ENCODE measurements around the gene EEFSEC. TPM values are rescaled to one million over a fixed set of nuclear protein-coding genes. Genes with fewer than 3 reads are reported as not detected.

EEFSEC gene
- polyA plus RNA-seq, 1 donor from 2014 or later: 4.6 TPM

DNA sequence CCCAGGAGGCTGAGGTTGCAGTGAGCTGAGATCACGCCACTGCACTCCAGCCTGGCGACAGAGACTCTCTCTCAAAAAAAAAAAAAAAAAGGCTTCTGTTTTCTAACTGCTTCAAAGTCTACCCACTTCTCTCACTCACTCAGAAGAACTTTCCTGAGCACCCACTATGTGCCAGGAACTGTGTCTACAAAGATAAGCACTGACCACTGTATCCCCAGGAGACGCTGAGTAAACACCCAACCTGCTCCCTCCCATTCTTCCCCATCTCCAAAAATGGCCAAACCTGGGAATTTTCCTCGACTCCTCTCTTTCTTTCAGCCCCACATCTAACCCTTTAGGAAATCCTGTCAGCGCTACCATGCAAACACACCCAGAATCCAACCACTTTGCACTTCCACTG is 42.1 kb upstream of the EEFSEC start:
- no peak overlapping the region for H2AFZ ChIP-seq (ENCODE audit: low read depth, low read length)
- no peak overlapping the region for H3K9ac ChIP-seq (ENCODE audit: low read length)
- H3K79me2 ChIP-seq (replicated peaks; ENCODE audit: insufficient read depth, low read length): no peaks in the 10 kb centered on the region
- H3K4me2 ChIP-seq (ENCODE audit: low read length): no peak overlapping the region
- no peaks in the 10 kb centered on the region for H4K20me1 ChIP-seq (ENCODE audit: insufficient read depth)
- no peaks in the 10 kb centered on the region for H3F3A ChIP-seq (ENCODE audit: insufficient read depth, low read length, poor library complexity, severe bottlenecking)
- TF ChIP-seq POLR2AphosphoS5 (IDR thresholded peaks at IDR 0.05): no peak
- TF ChIP-seq, protein P1, sequence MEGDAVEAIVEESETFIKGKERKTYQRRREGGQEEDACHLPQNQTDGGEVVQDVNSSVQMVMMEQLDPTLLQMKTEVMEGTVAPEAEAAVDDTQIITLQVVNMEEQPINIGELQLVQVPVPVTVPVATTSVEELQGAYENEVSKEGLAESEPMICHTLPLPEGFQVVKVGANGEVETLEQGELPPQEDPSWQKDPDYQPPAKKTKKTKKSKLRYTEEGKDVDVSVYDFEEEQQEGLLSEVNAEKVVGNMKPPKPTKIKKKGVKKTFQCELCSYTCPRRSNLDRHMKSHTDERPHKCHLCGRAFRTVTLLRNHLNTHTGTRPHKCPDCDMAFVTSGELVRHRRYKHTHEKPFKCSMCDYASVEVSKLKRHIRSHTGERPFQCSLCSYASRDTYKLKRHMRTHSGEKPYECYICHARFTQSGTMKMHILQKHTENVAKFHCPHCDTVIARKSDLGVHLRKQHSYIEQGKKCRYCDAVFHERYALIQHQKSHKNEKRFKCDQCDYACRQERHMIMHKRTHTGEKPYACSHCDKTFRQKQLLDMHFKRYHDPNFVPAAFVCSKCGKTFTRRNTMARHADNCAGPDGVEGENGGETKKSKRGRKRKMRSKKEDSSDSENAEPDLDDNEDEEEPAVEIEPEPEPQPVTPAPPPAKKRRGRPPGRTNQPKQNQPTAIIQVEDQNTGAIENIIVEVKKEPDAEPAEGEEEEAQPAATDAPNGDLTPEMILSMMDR (IDR thresholded peaks at IDR 0.05; ENCODE audit: poor library complexity, severe bottlenecking): no peak
- TF ChIP-seq EP300 (conservative IDR thresholded peaks at IDR 0.05; ENCODE audit: poor library complexity, severe bottlenecking): no peak
- TF ChIP-seq SMC3 (conservative IDR thresholded peaks at IDR 0.05; ENCODE audit: poor library complexity): no peak
- no peak for TF ChIP-seq RAD21 (conservative IDR thresholded peaks at IDR 0.05)
- no peak for TF ChIP-seq TAF1 (IDR thresholded peaks at IDR 0.05; ENCODE audit: low read depth)
- TF ChIP-seq EZH2 (IDR thresholded peaks at IDR 0.05; ENCODE audit: borderline replicate concordance, insufficient read depth, low read length, poor library complexity, severe bottlenecking): no peak
- no peak for TF ChIP-seq MXI1 (conservative IDR thresholded peaks at IDR 0.05; ENCODE audit: poor library complexity, severe bottlenecking)
- TF ChIP-seq REST (IDR thresholded peaks at IDR 0.05; ENCODE audit: borderline replicate concordance): no peak
- H3K27ac ChIP-seq (ENCODE audit: low read length): no peak overlapping the region
- H3K4me3 ChIP-seq (ENCODE audit: low read length): no peak overlapping the region
- H3K27me3 ChIP-seq (ENCODE audit: insufficient read depth, low read depth, low read length): no peaks in the 10 kb centered on the region
- no peaks in the 10 kb centered on the region for H3K36me3 ChIP-seq (ENCODE audit: insufficient read depth, low read length)
- no peaks in the 10 kb centered on the region for H3K9me2 ChIP-seq (ENCODE audit: insufficient read depth, low read length)
- no peaks in the 10 kb centered on the region for H3K9me3 ChIP-seq (ENCODE audit: low read length)

DNA sequence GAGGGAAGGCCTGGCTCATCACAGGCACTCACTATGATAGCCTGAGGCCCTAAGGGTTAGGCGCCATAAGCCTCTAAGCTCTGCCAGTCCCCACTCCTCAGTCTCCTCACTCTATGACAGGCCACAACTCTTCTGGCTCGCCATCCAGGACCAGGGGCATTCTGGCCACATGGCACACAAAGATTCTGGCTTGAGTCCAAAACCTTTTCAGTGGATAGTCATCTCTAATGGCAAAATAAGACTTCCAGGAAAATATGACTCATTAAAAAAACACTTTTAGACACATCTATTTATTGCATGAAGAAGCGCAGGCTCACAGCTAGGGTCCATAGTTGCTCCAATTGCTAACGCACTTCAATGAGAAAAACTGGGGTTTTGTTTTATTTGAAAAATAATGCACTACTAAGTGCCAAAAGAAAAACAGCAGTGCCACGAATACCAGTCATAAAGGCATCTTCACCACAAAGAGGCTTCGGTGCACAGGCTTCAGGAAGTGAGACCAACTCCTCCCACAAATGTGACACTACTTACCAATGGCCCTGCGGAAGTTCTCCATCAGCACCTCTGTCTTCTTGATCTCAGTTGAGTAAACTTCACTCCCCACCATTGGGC is 40.8 kb upstream of the EEFSEC start:
- Histone ChIP-seq H3F3A (ENCODE audit: insufficient read depth, low read length, poor library complexity, severe bottlenecking) (no peaks in the 10 kb centered on the region), H3K36me3 (ENCODE audit: insufficient read depth, low read length) (no peaks in the 10 kb centered on the region), H3K27ac (ENCODE audit: low read length) (no peak overlapping the region), H3K79me2 (replicated peaks; ENCODE audit: insufficient read depth, low read length) (no peaks in the 10 kb centered on the region), H2AFZ (ENCODE audit: low read depth, low read length) (no peak overlapping the region), H4K20me1 (ENCODE audit: insufficient read depth) (no peaks in the 10 kb centered on the region), H3K9ac (ENCODE audit: low read length) (no peak overlapping the region), H3K9me2 (ENCODE audit: insufficient read depth, low read length) (no peaks in the 10 kb centered on the region), H3K9me3 (ENCODE audit: low read length) (no peaks in the 10 kb centered on the region), H3K4me3 (ENCODE audit: low read length) (no peak overlapping the region), H3K4me2 (ENCODE audit: low read length) (no peak overlapping the region), H3K27me3 (ENCODE audit: insufficient read depth, low read depth, low read length) (no peaks in the 10 kb centered on the region)
- TF ChIP-seq SMC3 (conservative IDR thresholded peaks at IDR 0.05; ENCODE audit: poor library complexity): no peak
- no peak for TF ChIP-seq MXI1 (conservative IDR thresholded peaks at IDR 0.05; ENCODE audit: poor library complexity, severe bottlenecking)
- TF ChIP-seq REST (IDR thresholded peaks at IDR 0.05; ENCODE audit: borderline replicate concordance): no peak

All from neural cell (in vitro differentiated cells).